Thyroid gland (tissue), 4 donors: ENCODE data around the gene CPNE2. TPM values are rescaled to one million over a fixed set of nuclear protein-coding genes. Genes with fewer than 3 reads are reported as not detected.

ENCODE experiments used
- DNase-seq, 2 donors: peaks; one replicate each; pipeline ENCODE4 v3.0.0-alpha.2; 2019
- H3K27ac ChIP-seq, 3 donors: fragments of 200-600 bp; sonication (generic); 1 replicate in 2 of 3; 2 replicates in 1 of 3; pipeline ENCODE4 v1.5.1; 2016 to 2019; ENCODE audit warnings: mild to moderate bottlenecking in 1 of 3, moderate library complexity in 1 of 3
- H3K27me3 ChIP-seq: fragments of 200-600 bp; sonication (generic); one replicate; pipeline ENCODE4 v1.5.1; 2019
- H3K36me3 ChIP-seq, 2 donors: fragments of 200-600 bp; sonication (generic); one replicate each; pipeline ENCODE4 v1.5.1; 2016 to 2019
- H3K4me1 ChIP-seq, 2 donors: fragments of 200-600 bp; sonication (generic); one replicate each; pipeline ENCODE4 v1.5.1; 2017 to 2019
- H3K4me3 ChIP-seq, 3 donors: fragments of 200-600 bp; sonication (generic); replicated peaks in 1 of 3; 1 replicate in 2 of 3; 2 replicates in 1 of 3; pipeline ENCODE4 v1.5.1; 2016; ENCODE audit warnings: mild to moderate bottlenecking in 1 of 3
- H3K9me3 ChIP-seq: fragments of 200-600 bp; sonication (generic); one replicate; pipeline ENCODE4 v1.5.1; 2017
- CTCF ChIP-seq, 6 experiments: fragments of 200-600 bp in 3 of 6; fragments of 450-650 bp in 3 of 6; sonication (generic) in 3 of 6; IDR thresholded peaks; one replicate each; pipeline ENCODE4 v1.5.1; 2016 to 2019; ENCODE audit warnings: antibody characterized with exemption in 6 of 6, mild to moderate bottlenecking in 2 of 6, inconsistent platforms in 1 of 6, moderate library complexity in 1 of 6
- POLR2A ChIP-seq, 2 donors: fragments of 450-650 bp; IDR thresholded peaks; one replicate each; pipeline ENCODE4 v1.6.1; 2017; ENCODE audit warnings: antibody characterized with exemption in 2 of 2, mild to moderate bottlenecking in 2 of 2, moderate library complexity in 1 of 2
- WGBS, 2 donors: methylation state at CpG; one replicate each; pipeline ENCODE4 v1.1.5; 2017; 5-methylcytosine and 5-hydroxymethylcytosine counted together
- intact Hi-C: fragments of 100-400 bp; cut with DNase I; formaldehyde crosslinking; loops from one replicate; pipeline ENCODE4 v1.15.1; 2023
- total RNA-seq, 4 donors: library from RNA; depleted of rRNA; stranded (reverse); fragments of >200 nt; gene quantifications; one replicate each; pipeline ENCODE4 v1.2.3, GENCODE V29; 2016

Gene CPNE2
- total RNA-seq, 4 donors from 2014 or later, result 26.6 to 33.3 (median 29.2) TPM

GRCh38 chr16:57196286-57196685 is 103.9 kb downstream of the CPNE2 start:
- no peak overlapping the region for H3K4me3 ChIP-seq
- WGBS, 2 donors, result 26 to 36% methylated on average over 4 of the region's 4 CpGs
- H3K9me3 ChIP-seq, result no peaks in the 10 kb centered on the region
- H3K27ac ChIP-seq, result peak overlapping the region in 1 of 3 donors; percentile 5
- TF ChIP-seq POLR2A (IDR thresholded peaks at IDR 0.05) (no peak), CTCF (IDR thresholded peaks at IDR 0.05) (no peak)
- peaks cover 15 to 46% of the 10 kb centered on the region in 2 donors for H3K4me1 ChIP-seq
- intact Hi-C loops, result no loop called here
- no peaks in the 10 kb centered on the region for H3K27me3 ChIP-seq
- no peaks in the 10 kb centered on the region for H3K36me3 ChIP-seq
- peak; percentile 15 to 29 for DNase-seq

GRCh38 chr16:57196753-57197152 is 104.4 kb downstream of the CPNE2 start:
- Histone ChIP-seq H3K27me3 (no peaks in the 10 kb centered on the region), H3K4me1 (peaks cover 15 to 41% of the 10 kb centered on the region in 2 donors), H3K9me3 (no peaks in the 10 kb centered on the region), H3K27ac (peak overlapping the region in 1 of 3 donors; percentile 17), H3K4me3 (no peak overlapping the region), H3K36me3 (no peaks in the 10 kb centered on the region)
- intact Hi-C loops, result no loop called here
- DNase-seq, result no peak
- no peak for TF ChIP-seq POLR2A (IDR thresholded peaks at IDR 0.05)
- no peak for TF ChIP-seq CTCF (IDR thresholded peaks at IDR 0.05)
- WGBS, 2 donors, result 69 to 72% methylated on average over 3 of the region's 3 CpGs

Other genes starting within 250 kb of the CPNE2 start
- not detected for gene SLC12A3, start 227.4 kb upstream of the CPNE2 start, total RNA-seq
- gene HERPUD1, start 160.4 kb upstream of the CPNE2 start, total RNA-seq, result 100 to 1,000 TPM; 212 to 659 (median 321) TPM
- gene CETP, start 130.6 kb upstream of the CPNE2 start, total RNA-seq, result 1 to 10 TPM in 3 of 4 donors, under 1 TPM in 1; 0.40 to 4.0 (median 1.7) TPM
- gene NLRC5, start 103.0 kb upstream of the CPNE2 start, total RNA-seq, result 10 to 100 TPM; 14.1 to 33.5 (median 20.5) TPM
- 10 to 100 TPM; 64.7 to 96.3 (median 78.9) TPM for gene PSME3IP1, start 93.5 kb downstream of the CPNE2 start, total RNA-seq
- 10 to 100 TPM; 42.6 to 59.2 (median 53.9) TPM for gene RSPRY1, start 93.7 kb downstream of the CPNE2 start, total RNA-seq
- gene ARL2BP, start 152.7 kb downstream of the CPNE2 start, total RNA-seq, result 10 to 100 TPM; 51.2 to 68.9 (median 60.0) TPM
- gene PLLP, start 192.1 kb downstream of the CPNE2 start, total RNA-seq, result 10 to 100 TPM; 13.6 to 38.5 (median 30.1) TPM